Upper lobe of right lung (tissue), 1 donor: ENCODE measurements around the gene ARSI. TPM values are rescaled to one million over a fixed set of nuclear protein-coding genes. Genes with fewer than 3 reads are reported as not detected.

Experiments used
- ATAC-seq: fragments of 200-7000 bp; cut with Tn5 transposase; one replicate; pipeline ENCODE4 v1.9.1; 2020; ENCODE audit warnings: mild to moderate bottlenecking, moderate library complexity
- DNase-seq: peaks from one replicate; pipeline ENCODE4 v3.0.0-alpha.2; 2020
- H3K27ac ChIP-seq: fragments of 200-600 bp; one replicate; pipeline ENCODE4 v1.8.0; 2022
- H3K27me3 ChIP-seq: fragments of 200-600 bp; one replicate; pipeline ENCODE4 v1.8.0; 2022; ENCODE audit warnings: mild to moderate bottlenecking
- H3K36me3 ChIP-seq: fragments of 200-600 bp; one replicate; pipeline ENCODE4 v1.8.0; 2022
- H3K4me1 ChIP-seq: fragments of 200-600 bp; one replicate; pipeline ENCODE4 v1.8.0; 2022
- H3K4me3 ChIP-seq: fragments of 200-600 bp; one replicate; pipeline ENCODE4 v1.8.0; 2022; ENCODE audit warnings: mild to moderate bottlenecking
- H3K9me3 ChIP-seq: fragments of 200-600 bp; one replicate; pipeline ENCODE4 v1.8.0; 2022
- intact Hi-C: fragments of 100-400 bp; cut with DNase I; formaldehyde crosslinking; loops from one replicate; pipeline ENCODE4 v1.11.0; 2022
- total RNA-seq: library from RNA; stranded (reverse); fragmentation: NEBNext Ultra II Directional; extraction: Animal tissue kit (Norgen Biotek cat#: 25700); gene quantifications from one replicate; pipeline ENCODE4 v1.2.1, GENCODE V29; 2021
- TF ChIP-seq, protein P1 (sequence below): fragments of 200-600 bp; IDR thresholded peaks from one replicate; pipeline ENCODE4 v1.8.0; 2022; ENCODE audit warnings: antibody characterized with exemption
- donor health status: DM: no; HTN: yes; CAD: no; lungs with severe emphysema.

The ARSI gene
- total RNA-seq, 1 donor from 2014 or later: 4.0 TPM

DNA sequence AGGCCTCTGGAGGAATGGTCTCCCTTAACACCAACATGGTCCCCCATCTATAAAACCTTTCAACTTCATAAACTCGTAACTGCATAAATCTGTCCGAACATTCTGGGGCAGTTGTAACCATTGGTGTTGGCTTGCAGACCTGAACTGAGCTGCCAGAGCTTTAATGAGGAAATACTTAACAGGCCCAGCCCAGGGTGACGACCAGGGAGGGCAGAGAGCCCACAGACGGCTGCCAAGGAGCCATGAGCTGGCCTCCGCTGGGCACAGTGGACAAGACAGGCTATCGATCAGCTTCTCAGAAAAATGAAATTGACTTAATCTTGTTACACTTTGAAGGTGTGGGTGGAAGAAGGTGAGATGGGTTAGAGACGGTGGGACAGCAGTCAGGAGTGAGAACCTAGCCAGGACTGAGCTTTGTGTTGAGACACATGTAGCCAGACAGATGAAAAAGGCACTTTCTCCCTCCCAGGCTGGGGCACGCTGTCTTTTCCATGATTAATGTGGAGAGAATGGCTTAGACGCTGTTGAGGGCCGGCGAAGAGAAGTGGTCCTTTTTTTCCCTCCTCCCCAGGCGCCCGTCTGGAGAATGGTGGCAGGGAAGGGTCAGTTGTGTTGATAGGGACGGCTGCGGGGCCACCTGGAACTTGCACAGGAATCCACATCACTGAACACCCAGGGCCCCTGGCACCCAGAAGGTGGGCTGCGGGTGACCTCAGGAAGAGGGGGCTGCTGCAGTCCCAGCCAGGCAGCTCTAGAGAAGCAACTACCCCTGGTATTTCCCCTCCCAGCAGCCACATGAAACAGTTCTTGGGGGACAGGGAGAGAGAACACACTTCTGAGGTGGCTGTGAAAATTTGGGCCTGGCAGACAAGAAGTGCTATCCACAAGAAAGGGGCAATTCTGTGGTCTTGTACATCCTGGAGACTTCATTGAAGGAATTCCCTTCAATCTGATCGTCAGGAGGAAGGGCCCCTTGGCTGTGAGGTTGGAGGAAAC is 27.5 kb upstream of the ARSI start:
- DNase-seq (no peak), ATAC-seq (peak; percentile 8)
- no peaks in the 10 kb centered on the region for H3K36me3 ChIP-seq
- H3K4me3 ChIP-seq: no peak overlapping the region
- H3K9me3 ChIP-seq: no peaks in the 10 kb centered on the region
- H3K27me3 ChIP-seq: no peaks in the 10 kb centered on the region
- no peak overlapping the region for H3K27ac ChIP-seq
- H3K4me1 ChIP-seq: no peaks in the 10 kb centered on the region
- intact Hi-C loops: no loop called here
- TF ChIP-seq, protein P1, sequence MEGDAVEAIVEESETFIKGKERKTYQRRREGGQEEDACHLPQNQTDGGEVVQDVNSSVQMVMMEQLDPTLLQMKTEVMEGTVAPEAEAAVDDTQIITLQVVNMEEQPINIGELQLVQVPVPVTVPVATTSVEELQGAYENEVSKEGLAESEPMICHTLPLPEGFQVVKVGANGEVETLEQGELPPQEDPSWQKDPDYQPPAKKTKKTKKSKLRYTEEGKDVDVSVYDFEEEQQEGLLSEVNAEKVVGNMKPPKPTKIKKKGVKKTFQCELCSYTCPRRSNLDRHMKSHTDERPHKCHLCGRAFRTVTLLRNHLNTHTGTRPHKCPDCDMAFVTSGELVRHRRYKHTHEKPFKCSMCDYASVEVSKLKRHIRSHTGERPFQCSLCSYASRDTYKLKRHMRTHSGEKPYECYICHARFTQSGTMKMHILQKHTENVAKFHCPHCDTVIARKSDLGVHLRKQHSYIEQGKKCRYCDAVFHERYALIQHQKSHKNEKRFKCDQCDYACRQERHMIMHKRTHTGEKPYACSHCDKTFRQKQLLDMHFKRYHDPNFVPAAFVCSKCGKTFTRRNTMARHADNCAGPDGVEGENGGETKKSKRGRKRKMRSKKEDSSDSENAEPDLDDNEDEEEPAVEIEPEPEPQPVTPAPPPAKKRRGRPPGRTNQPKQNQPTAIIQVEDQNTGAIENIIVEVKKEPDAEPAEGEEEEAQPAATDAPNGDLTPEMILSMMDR: no peak

DNA sequence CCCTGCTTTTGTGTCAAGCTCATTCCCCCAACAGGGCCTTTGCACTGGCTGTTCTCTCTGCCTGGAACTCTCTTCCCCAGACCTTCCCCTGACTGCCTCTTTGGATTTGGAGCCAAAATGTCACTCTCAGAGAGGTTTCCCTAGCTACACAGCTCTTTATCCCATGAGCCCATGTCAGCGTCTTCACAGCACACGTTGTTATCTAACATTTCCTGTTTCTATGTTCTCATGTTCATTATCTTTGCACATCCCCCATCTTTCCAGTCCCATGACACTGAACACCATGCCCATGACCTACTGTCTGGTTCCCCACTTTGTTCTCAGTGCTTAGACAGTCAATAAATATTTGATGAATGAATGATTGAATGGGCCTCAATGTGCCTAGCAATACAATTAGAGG is 26.3 kb upstream of the ARSI start:
- ATAC-seq (peak; percentile 64), DNase-seq (no peak)
- TF ChIP-seq, protein P1: no peak
- H3K36me3 ChIP-seq: no peaks in the 10 kb centered on the region
- H3K9me3 ChIP-seq: no peaks in the 10 kb centered on the region
- no peaks in the 10 kb centered on the region for H3K27me3 ChIP-seq
- no peak overlapping the region for H3K4me3 ChIP-seq
- intact Hi-C loops: no loop called here
- H3K4me1 ChIP-seq: no peaks in the 10 kb centered on the region
- H3K27ac ChIP-seq: no peak overlapping the region

DNA sequence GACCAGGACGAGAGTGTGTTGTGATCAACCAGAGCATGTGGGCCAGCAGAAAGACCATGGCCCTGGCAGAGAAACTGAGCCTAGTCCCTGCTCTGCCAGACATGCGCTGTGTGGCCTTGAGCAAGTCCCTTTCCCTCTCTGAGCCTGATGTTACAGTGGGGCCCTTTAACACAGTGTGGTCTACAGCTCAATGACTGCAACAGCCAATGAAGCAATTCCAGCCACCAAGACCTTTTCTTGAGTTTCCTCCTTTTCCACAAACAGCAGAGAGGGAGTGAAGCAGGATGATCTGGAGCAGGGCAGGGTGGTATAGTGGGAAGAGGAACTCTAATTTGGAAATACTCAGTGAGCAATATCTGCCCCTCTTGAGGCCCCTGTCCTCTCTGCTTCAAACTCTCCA is 25.8 kb upstream of the ARSI start:
- no peak overlapping the region for H3K27ac ChIP-seq
- ATAC-seq: peak; percentile 70
- intact Hi-C loops: no loop called here

DNA sequence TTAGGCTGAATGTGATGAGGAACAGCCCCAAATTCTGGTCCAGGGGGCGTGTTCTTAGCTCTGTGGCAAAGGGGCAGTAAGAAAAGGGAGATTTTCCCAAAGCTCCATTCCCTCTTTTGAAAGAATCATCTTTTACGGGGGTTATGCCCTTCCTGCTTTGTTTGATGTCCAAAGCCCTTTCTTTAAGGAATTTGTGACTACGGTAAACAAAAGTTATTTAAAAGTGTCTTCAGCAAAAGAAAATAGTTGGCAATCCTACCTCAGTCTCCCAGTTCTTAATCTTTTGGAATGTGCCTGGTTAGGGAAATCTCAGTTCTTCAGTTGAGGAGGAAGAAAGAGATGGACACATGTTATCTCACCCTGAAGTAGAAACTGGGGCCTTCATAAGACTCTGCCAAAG is 24.4 kb upstream of the ARSI start:
- no peak overlapping the region for H3K4me3 ChIP-seq
- H3K27ac ChIP-seq: no peak overlapping the region
- no peaks in the 10 kb centered on the region for H3K27me3 ChIP-seq
- ATAC-seq (no peak), DNase-seq (no peak)
- H3K36me3 ChIP-seq: no peaks in the 10 kb centered on the region
- H3K9me3 ChIP-seq: no peaks in the 10 kb centered on the region
- TF ChIP-seq, protein P1: no peak
- no peaks in the 10 kb centered on the region for H3K4me1 ChIP-seq
- intact Hi-C loops: no loop called here

More for the DNA sequence above, 25.8 kb upstream of the ARSI start:
- no peak overlapping the region for H3K4me3 ChIP-seq
- no peaks in the 10 kb centered on the region for H3K9me3 ChIP-seq
- TF ChIP-seq, protein P1: no peak
- no peaks in the 10 kb centered on the region for H3K36me3 ChIP-seq
- H3K27me3 ChIP-seq: no peaks in the 10 kb centered on the region
- DNase-seq: no peak
- H3K4me1 ChIP-seq: no peaks in the 10 kb centered on the region

DNA sequence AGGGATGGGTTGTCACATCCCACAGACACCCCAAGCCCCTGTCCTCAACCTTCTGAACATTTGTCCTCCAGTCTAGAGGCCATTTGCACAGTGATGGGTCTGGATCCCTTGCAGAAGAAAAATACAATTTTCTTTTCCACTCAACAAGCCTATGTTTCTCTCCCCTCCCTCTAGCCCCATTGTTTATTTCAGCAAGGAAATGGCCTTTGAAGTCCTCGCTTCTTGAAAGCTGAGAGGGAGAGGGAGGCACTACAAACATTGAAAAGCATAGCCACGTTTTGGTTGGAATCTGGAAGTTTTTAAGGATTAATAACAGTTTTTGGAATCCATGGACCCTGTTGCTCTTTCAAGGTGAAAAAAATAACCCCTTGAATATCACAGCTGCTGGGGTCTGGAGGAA is 24.0 kb upstream of the ARSI start:
- TF ChIP-seq, protein P1: no peak
- Histone ChIP-seq H3K27me3 (no peaks in the 10 kb centered on the region), H3K27ac (no peak overlapping the region), H3K4me1 (no peaks in the 10 kb centered on the region), H3K36me3 (no peaks in the 10 kb centered on the region), H3K9me3 (no peaks in the 10 kb centered on the region), H3K4me3 (no peak overlapping the region)
- intact Hi-C loops: no loop called here
- DNase-seq (no peak), ATAC-seq (no peak)
